HuH-7 (cell line): Measurements from ENCODE around the gene RP9.
"Not testable (repeated sequence)": the region's sequence is repeated elsewhere in the genome, so short reads cannot be mapped to it uniquely, and the experiment has no call there.

Experiments
- DNase-seq: peaks from one replicate; pipeline ENCODE4 v3.0.0; 2011; ENCODE audit warnings: low spot score

The RP9 gene

GRCh38 chr7:33101906-33102305 is 7.3 kb downstream of the RP9 start:
- DNase-seq: no peak

- no peak for DNase-seq
These were observed 8.4 kb downstream of the RP9 start for GRCh38 chr7:33100770-33101169.

GRCh38 chr7:33099154-33099940 is 9.9 kb downstream of the RP9 start:
- DNase-seq: no peak

GRCh38 chr7:33094745-33095275 is 14.4 kb downstream of the RP9 start:
- not testable (repeated sequence) for DNase-seq

GRCh38 chr7:33093266-33093665 is 15.9 kb downstream of the RP9 start:
- no peak for DNase-seq

GRCh38 chr7:33091641-33092191 is 17.5 kb downstream of the RP9 start:
- DNase-seq: no peak

- DNase-seq: no peak
These were observed 18.1 kb downstream of the RP9 start for GRCh38 chr7:33091111-33091531.

- no peak for DNase-seq
These were observed 20.1 kb downstream of the RP9 start for GRCh38 chr7:33089142-33089541.

GRCh38 chr7:33087858-33088257 is 21.3 kb downstream of the RP9 start:
- no peak for DNase-seq

GRCh38 chr7:33087356-33087755 is 21.8 kb downstream of the RP9 start:
- DNase-seq: no peak

- no peak for DNase-seq
These were observed 29.2 kb downstream of the RP9 start for GRCh38 chr7:33079763-33080690.

GRCh38 chr7:33079096-33079495 is 30.1 kb downstream of the RP9 start:
- DNase-seq: no peak

GRCh38 chr7:33076737-33077136 is 32.5 kb downstream of the RP9 start:
- DNase-seq: no peak

GRCh38 chr7:33075818-33076518 is 33.2 kb downstream of the RP9 start:
- no peak for DNase-seq

GRCh38 chr7:33073243-33073642 is 36.0 kb downstream of the RP9 start:
- no peak for DNase-seq

- no peak for DNase-seq
These were observed 36.7 kb downstream of the RP9 start for GRCh38 chr7:33072471-33072870.

GRCh38 chr7:33070831-33071230 is 38.4 kb downstream of the RP9 start:
- DNase-seq: no peak

- DNase-seq: no peak
These were observed 38.9 kb downstream of the RP9 start for GRCh38 chr7:33070277-33070676.

- no peak for DNase-seq
These were observed 41.3 kb downstream of the RP9 start for GRCh38 chr7:33067921-33068320.

- DNase-seq: no peak
These were observed 42.4 kb downstream of the RP9 start for GRCh38 chr7:33066771-33067170.

- no peak for DNase-seq
These were observed 43.2 kb downstream of the RP9 start for GRCh38 chr7:33065981-33066380.
